GM12873 (cell line): ENCODE measurements around the gene TCEAL8.

Source experiments
- TF ChIP-seq, protein P1 (sequence below): IDR thresholded peaks from 2 replicates; pipeline ENCODE4 v1.5.1; 2012; ENCODE audit warnings: low read depth, mild to moderate bottlenecking, moderate library complexity, low read length, control low read depth; ENCODE audit not compliant: insufficient read depth; ENCODE audit errors: missing control alignments

The TCEAL8 gene

DNA sequence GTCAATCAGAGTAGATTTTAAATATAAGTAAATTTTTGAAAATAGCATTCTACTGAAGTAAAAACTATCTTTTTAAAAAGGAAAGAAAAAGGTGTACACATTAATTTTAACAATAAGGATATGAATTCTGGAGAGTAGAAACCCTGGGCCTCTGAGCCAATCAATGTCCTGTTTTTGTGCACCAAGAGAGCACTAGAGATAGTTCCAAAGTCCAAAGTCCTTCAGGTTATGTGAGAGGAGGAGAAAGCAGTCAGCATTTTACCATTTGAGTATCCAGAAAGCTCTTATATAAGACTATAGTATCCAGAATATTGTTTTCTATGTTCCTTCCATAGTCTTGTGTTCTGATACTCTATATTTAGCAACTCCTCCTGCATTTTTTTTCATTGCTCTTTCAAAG, 3.3 kb upstream of the TCEAL8 start:
- TF ChIP-seq, protein P1, sequence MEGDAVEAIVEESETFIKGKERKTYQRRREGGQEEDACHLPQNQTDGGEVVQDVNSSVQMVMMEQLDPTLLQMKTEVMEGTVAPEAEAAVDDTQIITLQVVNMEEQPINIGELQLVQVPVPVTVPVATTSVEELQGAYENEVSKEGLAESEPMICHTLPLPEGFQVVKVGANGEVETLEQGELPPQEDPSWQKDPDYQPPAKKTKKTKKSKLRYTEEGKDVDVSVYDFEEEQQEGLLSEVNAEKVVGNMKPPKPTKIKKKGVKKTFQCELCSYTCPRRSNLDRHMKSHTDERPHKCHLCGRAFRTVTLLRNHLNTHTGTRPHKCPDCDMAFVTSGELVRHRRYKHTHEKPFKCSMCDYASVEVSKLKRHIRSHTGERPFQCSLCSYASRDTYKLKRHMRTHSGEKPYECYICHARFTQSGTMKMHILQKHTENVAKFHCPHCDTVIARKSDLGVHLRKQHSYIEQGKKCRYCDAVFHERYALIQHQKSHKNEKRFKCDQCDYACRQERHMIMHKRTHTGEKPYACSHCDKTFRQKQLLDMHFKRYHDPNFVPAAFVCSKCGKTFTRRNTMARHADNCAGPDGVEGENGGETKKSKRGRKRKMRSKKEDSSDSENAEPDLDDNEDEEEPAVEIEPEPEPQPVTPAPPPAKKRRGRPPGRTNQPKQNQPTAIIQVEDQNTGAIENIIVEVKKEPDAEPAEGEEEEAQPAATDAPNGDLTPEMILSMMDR: no peak

GRCh38 chrX:103256651-103257050, 1.7 kb upstream of the TCEAL8 start:
- TF ChIP-seq, protein P1: no peak

GRCh38 chrX:103254171-103254824, 657 bp downstream of the TCEAL8 start:
- TF ChIP-seq, protein P1: no peak

GRCh38 chrX:103253608-103254007, 1.3 kb downstream of the TCEAL8 start:
- TF ChIP-seq, protein P1: no peak

DNA sequence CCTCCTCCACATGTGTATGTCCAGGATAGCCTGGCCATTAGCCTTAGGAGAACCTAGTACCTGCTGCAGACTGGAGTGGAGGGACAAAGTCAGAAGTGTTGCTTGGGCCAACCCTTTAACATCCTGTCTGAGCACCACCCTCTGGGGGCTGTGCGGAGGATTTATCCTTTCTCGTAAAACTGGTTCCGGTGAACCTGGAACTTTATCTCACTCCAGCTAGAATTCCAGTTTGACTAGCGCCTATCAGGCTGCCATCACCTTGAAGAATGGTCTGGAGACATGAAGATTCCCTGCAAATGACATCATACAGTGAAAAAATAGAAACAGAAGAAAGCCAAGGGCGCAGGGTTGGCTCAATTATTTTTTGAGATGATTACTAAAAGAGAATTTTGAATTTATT, 4.0 kb downstream of the TCEAL8 start:
- TF ChIP-seq, protein P1: no peak

- TF ChIP-seq, protein P1: no peak
Measured at GRCh38 chrX:103249805-103250204, 5.2 kb downstream of the TCEAL8 start.

DNA sequence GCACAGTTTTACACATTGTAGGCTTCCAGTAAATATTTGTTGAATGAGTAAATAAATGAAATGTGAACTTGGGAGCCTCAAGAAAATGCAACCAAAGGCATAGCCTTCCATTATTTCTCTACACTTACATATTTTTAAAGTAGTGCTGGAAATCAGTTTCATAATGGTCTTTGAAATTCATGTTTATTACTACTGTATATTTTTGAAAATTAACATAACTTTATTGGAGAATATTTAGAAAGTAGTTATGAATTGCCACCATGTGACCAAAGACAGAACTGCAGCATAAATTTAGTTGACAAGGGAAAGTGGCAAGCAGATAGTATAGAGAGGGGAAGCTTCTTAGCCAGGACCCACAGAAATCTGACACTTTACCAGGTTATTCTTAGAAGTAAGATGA, 6.4 kb downstream of the TCEAL8 start:
- TF ChIP-seq, protein P1: peak; percentile 42
